HG02763 (cell line): ENCODE measurements around the gene GALNT3.

Source experiments
- ATAC-seq: cut with Tn5 transposase; IDR thresholded peaks from one replicate; pipeline ENCODE4 v1.9.1; 2021; ENCODE audit warnings: mild to moderate bottlenecking, moderate library complexity; ENCODE audit not compliant: unreplicated experiment

GALNT3 gene

DNA sequence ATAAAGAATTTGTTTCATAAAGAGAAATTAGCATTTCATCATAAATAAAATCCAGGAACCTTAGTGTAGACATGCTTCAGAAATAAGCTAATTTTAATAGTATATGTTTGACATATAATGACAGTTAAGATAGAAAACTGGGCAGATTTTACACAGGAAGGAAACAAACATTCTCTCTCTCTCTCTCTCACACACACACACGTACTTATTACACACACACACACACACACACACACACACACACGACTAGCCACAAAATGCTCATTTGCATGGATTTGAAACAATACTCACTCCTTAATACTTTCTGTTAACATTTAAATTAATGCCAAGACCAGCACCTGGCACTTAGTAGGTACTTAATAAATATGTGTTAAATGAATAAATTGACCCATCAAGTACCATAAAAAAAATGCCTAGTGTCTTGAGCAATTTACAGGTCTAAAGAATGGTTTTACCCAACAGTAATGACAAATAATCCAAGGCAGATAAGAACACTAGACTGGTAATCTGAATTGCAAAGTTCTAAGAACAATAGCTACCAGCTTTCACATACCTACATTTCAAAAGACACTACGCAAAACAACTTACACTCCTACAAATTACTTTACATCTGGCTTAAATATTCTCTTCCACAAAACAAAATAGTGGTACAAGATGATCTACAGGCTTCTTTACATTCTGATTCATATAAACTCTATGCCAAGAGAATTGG, 2.9 kb upstream of the GALNT3 start:
- no peak for ATAC-seq

DNA sequence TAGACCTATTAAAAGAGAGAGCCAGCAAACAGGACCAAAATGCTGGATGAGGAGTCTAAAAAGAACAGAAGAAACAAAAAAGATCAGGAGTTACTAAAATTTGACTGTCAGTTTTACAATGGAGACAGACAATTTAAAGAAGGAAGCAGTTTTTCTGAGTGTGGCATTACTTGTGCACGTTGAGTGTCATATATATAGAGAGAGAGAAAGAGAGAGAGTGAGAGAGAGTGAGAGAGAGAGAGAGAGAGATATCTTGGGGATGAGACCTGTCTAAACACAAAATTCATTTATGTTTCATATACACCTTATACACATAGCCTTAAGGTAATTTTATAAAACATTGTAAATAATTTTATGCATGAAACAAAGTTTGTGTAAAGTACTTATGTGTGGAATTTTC, 2.1 kb upstream of the GALNT3 start:
- ATAC-seq, result no peak

DNA sequence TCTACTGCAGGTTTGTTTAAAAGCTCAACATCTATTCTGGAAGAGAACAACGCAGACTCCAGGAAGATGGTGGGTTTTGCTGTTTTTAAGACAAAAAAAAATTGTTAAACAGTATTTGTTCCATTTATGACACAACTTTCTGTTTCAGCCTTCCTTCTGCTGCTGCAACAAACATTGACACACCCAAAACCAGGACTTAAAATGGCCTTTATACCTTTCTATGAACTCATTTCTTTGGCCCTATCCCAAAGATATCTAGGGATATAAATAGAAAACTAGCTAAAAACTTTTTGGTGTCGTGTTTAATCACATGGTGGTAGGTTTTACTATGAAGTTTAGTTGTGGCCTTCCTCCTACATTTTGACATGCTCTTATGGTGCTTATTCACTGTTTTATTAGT, 964 bp upstream of the GALNT3 start:
- no peak for ATAC-seq

DNA sequence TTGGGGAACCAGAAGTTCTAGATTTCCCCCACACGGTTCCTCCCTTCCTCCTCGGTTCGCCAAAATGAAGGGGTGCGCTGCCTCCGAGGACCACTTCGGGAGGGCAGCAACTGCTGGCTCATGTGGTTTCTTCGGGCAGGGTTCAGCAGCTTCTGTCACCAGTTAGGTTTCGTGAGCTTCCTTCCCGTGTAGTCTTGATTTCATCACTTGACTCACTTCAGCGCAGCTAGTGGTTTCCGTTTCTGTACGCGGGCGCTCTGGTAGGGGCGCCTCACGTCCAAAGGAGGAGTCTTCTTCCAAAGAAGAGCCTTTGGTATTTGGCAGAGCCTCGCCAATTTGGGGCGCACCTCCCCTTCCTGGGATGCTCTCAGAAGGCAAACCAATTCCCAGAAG, 485 bp upstream of the GALNT3 start:
- ATAC-seq, result peak; percentile 99

DNA sequence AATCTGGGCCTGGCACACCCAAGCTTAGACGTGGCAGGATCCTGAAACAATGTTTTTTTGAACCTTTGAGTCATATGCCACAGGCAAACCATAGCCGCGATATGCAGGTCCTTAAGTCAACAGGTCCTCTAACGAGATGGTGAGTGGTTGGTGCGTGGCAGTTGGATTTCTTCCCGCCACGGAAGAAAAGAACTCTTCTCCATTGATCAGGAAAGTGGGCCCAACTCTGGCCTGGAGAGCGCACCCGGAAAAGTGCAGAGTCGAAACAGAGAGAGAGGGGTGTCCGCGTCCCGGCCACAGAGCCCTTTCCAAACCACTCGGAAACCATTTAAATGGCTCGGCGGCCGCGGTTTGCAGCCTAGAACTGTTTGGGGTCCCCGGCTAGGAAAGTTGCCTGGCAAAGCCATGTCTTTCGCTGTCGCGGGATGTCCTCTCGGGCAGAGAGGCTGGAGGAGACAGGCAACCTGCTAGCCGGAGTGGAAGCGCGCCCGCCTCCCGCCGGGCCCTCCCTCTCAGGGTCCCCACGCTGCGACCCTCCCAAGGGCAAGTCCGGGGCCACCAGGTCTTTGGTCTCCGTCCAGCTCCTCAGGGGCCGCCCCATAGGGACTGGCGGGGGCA, 777 bp downstream of the GALNT3 start:
- ATAC-seq, result no peak

DNA sequence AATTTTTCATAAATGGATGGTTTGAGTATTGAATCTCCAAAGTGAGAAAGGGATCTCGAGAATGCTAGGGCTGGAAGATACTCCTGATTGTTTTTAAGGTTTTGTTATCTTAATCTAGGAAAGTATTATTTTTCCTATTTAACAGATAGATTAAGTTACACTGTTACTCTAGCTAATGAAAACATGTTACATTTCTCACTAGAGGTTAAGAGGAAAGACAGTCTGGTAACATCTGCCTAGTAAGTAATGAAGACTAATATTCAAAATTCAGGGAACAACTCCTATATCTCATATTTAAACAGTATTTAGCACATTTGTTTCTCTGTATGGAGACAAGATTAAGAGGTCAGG, 2.0 kb downstream of the GALNT3 start:
- no peak for ATAC-seq

DNA sequence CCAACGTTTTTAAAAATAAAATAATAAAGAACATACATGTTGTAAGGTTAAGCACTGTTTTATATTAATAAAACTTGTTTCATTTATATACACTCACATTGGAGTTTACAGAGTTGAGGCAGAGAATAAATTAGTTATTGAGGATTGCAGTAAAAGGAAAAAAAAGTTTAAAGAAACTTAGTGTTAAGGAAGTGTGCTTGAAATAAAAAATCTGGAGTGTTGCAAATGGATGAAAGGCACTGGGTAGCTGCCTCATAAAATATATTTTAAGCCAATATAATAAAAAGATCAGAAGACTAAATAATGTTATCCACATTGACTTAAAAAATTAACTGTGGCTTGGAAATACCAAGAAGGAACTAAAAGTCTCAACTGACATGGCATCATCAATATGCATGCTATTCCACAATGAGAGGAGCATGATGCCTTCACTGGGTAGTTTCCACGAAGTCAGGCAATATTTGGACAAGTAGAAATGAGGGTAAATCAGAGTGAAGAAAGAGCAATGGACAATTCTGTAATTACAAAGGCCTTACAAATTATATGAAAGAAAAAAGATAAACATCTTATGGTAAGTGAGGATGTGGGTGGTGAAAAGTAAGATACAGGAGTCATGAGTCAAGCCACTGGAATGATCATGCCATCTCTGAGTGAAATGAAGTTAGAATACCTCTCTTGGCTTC, 2.5 kb downstream of the GALNT3 start:
- no peak for ATAC-seq

DNA sequence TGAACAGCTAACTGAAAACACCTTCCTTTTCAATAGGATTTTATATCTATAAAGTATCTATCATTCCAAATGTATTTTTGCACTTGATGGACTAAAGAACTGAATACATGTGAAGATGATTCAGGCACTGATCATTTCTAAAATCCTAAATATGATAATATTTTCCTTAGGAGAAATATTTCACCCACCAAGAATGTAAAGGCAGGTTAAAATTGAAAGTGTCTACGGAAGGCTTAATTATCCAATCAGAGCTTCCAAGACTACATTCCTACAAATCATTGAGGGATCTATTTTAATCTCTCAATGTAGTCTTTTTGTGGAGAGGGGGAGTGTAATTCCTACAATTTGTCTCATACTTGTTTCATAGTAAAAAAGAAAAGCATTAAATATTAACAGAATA, 3.6 kb downstream of the GALNT3 start:
- no peak for ATAC-seq

DNA sequence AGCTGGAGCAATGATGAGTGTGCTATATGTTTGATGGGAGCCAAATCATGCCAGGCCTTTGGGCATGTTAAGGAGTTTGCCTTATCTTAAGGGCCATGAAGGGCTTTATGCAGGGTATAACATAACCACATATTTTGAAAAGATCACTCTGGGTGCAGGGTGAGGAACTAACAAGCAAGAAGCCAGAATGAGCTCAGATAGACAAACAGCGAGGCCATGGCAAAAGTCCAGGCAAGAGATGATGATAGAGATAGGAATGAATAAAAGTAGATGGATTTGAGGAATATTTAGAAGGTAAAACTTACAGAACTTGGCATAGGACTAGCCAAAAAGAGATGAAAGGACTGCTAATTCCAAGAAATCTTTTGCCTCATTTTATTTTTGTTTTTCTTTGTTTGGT, 6.7 kb downstream of the GALNT3 start:
- no peak for ATAC-seq

DNA sequence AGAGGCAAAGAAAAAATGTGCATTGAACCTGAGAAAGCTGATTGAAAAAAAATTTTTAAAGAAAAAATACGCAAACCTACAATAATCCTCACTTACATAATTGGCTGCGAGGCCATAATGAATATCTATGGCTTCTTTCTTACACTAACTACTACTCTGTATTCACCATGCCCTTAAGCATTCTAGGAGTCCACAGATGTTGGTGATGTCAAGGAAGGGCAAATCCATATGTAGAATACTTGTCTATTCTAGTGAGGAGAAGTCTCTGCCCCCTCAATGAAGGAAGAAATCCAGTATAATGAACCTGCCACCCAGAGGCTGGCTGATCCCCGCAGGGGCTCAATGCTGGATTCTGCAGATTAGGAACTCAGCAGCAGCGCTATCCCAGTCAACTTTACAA, 14.3 kb downstream of the GALNT3 start:
- ATAC-seq, result no peak

DNA sequence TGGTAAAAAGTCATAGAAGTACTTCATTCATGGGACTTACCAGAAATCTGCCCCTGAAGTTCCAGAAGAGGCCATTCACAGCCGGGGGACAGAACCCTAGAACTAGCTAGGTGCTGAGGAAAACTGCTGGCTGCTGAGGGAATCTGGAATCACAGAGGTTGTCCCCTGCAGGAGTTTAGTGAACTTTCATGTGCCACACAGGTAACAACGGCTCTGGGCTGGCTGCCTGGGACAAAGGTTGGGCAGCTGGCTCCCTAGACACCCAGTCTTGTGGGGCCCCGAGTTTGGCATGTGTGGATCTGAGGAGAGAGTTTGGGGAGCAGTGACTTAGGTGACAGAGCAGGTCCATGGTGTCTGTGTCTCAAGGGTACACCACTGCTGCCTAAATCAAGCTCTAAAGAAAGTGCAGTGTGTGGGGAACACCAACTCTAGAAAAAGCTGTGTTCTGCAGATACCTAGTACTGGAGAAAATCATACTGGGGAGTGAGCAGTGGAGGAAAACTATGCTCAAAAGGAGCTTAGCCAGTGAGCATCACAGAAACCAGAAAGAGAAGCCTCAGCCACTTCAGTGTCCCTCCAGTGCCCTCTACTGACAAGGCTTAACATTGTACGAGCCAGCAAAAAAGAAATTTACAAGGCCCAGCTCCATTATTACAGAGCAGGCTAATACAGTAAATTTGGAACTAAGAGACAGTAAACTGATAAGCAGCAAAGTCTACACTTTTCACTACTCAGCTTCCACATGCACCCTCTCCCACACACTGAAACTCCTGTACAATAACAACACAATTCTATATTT, 15.2 kb downstream of the GALNT3 start:
- ATAC-seq, result no peak

DNA sequence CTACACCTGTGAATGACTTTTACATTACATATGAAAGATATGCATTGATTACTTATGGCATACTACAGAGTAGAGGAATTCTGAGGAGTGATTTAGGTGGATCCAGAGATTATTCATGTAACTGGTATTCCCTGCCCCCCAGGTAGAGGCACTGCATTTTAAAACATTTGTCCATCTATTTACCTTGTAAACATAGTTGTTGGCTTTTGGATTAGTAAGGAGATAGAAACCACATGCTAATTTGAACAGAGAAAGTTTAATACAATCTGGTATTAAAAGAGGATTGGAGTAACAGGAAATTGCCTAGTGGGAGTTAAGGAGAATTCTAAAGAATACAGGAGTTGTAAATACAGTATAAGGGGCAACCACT, 15.9 kb downstream of the GALNT3 start:
- ATAC-seq, result no peak

DNA sequence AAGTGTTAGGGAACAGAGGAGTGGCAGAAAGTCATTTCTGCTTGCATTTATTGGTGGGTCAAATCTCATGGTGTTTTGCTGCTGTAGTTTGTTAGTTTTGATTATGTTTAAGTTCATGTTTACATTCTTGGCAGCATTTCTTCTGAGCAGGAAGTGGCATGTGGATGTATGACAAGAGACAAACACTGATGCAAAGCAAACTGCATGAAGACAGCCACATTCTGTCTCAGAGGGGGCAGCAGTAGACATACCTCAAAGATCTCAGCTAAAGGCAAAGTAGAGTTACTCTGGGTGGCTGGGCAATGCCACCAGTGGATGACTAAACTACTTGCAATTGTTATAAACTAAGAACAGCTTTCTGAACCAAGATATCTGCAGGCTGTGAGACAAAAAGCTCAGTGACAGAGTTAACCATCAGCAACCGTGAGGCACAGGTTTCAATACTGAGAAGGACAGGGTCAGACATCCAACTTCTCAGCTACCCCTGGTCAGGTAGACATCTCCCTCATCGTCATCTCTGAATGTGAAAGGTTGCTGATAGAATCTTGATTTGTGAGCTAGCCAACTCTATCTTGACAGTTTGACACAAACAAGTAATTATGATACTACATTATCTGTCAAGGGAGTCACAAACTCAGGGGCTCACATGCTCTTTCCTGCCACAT, 16.4 kb downstream of the GALNT3 start:
- ATAC-seq, result no peak

DNA sequence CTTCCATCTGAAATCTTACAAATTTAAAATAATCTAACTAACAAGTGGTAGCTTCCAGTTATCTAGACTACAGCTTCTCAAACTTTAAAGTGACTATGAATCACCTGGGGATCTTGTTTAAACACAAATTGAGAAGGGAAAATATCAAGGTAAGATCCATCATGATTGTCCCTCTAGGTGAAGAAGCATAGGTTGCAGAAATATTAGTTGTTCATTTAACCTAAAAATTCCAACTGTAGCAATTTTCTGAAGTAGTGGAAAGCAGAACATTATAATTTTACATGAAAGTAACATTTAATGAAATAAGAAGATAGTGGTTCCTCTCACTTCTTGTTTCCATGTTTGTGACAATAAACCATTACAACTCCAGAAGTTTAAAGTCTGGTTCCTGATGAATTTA, 17.3 kb downstream of the GALNT3 start:
- no peak for ATAC-seq

DNA sequence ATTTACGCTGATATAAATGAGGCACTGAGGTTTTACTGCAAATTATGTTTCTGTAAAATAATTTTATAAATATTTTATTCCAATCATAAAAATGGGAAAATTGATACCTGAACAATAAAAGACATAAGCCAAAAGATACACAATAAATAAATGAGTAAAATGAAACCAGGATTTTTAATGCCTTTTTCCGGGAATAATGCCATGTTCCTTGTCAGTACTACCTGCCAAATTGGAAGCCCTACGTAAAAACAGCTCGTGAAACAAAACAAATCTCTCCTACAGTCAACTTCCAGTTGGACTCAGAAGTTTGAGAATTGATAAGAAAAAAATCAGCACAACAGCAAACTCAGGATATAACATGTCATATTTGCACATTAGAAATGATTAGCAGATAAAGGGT, 18.0 kb downstream of the GALNT3 start:
- no peak for ATAC-seq

DNA sequence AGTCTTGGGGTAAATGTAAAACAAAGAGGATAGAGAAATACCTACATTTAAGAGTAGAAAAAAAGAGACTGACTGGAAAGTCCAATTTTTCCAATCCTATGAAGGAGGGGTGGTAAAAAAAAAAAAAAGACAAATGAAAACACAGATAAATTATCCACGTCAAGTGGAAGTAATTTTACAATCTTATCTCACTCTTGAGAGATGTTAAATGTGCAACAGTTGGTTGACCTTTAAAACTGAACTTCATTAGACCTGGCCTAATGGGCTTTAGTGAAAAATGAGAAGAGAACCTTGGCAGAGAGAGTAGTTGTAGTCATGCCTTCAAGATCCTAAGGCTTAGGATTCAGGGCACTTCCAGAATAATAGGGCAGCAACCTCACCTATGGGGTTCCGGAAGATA, 20.4 kb downstream of the GALNT3 start:
- ATAC-seq, result no peak

DNA sequence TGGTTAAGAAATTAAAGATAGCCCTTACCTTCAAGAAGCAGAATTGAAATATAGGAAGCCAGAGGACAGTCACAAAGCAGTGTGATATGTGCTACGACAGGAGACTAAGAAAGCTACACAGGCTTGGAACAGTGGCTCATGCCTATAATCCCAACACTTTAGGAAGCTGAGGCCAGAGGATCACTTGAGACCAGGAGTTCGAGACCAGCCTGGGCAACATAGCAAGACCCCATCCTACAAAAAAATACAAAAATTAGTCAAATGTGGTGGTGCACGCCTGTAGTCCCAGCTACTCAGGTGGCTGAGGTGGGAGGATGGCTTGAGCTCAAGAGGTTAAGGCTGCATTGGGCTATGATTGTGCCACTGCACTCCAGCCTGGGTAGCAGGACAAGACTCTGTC, 21.9 kb downstream of the GALNT3 start:
- ATAC-seq, result no peak

DNA sequence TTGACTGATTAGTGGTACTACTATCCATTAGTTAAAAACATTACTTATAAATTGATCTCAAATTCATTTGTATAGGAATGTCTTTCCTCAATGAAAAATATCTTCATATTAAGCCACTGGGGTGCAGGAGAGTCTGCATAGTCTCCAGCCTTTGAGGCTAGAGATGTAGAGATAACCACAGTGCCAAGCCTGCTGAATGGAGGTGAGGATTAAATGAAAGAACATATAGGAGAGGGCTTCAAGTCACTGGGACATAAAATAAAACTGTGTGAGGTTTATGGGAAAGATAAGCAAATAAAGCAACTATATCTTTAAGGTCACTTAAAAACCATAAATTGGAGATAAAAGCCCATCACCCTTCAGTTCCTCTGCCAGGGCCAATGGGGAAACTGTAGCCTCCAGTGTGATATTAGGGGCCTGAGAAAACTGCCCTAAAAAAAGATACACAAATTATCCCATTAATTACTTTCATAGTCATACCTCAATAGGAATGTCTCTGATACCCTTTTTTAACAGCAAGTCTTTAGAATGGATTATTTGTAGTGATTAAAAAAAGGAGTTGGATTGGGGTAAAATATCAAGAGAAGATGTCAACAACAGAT, 27.6 kb downstream of the GALNT3 start:
- ATAC-seq, result no peak

DNA sequence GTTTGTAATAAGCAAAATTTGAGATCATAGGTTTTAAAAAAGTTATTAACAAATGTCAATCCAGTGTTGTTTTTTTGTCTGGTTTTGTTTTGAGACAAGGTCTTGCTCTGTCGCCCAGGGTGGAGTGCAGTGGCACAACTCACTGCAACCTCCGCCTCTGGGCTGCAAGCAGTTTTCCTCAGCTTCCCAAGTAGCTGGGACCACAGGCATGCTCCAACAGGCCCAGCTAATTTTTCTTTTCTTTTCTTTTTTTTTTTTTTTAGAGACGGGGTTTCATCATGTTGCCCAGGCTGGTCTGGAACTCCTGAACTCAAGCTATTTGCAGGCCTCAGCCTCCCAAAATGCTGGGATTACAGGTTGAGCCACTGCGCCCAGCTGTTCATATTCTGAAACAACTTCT, 31.3 kb downstream of the GALNT3 start:
- no peak for ATAC-seq

DNA sequence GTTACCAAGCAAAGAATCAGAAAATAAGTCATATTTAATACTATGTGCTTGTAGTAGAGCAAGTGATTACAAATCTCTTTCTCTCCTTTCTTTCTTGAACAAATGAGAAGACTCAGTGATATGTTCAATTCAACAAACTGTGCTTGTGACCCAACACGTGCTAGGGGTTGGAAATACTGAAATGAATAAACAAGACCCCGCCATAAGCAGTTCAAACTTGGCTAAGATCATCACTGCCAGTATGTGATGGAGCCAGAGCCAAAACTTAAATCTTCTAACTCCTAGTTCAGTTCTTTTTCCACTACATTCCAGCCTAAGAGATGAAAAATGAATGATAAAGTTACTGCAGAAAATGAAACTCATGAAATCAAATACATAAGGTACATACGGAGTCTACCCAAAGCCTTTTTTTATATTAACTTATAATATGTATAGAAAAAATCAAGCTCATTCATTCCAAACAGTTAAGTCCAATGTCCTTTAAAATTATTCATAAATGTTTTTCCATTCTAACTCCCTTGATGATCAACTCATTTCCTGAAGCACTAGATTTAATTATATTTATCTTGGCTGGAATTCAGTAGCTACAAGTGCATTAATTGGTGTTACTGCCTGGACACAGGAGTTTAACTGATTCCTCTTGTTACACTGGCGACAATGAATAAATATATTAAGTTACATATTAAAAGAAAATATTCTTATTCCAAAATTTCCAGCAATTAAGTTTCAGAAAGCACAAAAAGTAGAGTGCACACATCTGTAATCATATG, 36.0 kb downstream of the GALNT3 start:
- no peak for ATAC-seq
